CD14-positive monocyte (primary cell): Measurements from ENCODE around the gene BNC2. TPM values are rescaled to one million over a fixed set of nuclear protein-coding genes. Genes with fewer than 3 reads are reported as not detected.

Source experiments
- DNase-seq, 3 donors: peaks; one replicate each; pipeline ENCODE4 v3.0.0-alpha.2; 2011 to 2022
- H2AFZ ChIP-seq: 2 replicates; pipeline ENCODE4 v1.6.0; 2012; ENCODE audit warnings: mild to moderate bottlenecking, low read depth, low read length, inconsistent platforms; ENCODE audit not compliant: insufficient read depth, poor library complexity, severe bottlenecking
- H3K27ac ChIP-seq, 2 donors: 1 replicate in 1 of 2; 2 replicates in 1 of 2; pipeline ENCODE4 v1.5.1; 2012 to 2013; ENCODE audit warnings: low read length in 2 of 2, control low read depth in 1 of 2, inconsistent platforms in 1 of 2, low read depth in 1 of 2, mild to moderate bottlenecking in 1 of 2
- H3K27me3 ChIP-seq, 2 donors: one replicate each; pipeline versions ENCODE4 v1.6.0 to v1.6.1; 2011 to 2013; ENCODE audit warnings: low read length in 2 of 2; ENCODE audit not compliant: control insufficient read depth in 2 of 2, insufficient read depth in 2 of 2
- H3K36me3 ChIP-seq, 2 donors: replicated peaks in 1 of 2; 1 replicate in 1 of 2; 2 replicates in 1 of 2; pipeline versions ENCODE4 v1.5.1 to v1.6.1; 2012 to 2013; ENCODE audit warnings: low read length in 2 of 2, control low read depth in 1 of 2, inconsistent platforms in 1 of 2, mild to moderate bottlenecking in 1 of 2; ENCODE audit not compliant: insufficient read depth in 2 of 2, control insufficient read depth in 1 of 2
- H3K4me1 ChIP-seq, 2 donors: 1 replicate in 1 of 2; 2 replicates in 1 of 2; pipeline versions ENCODE4 v1.5.1 to v1.6.1; 2012 to 2013; ENCODE audit warnings: low read length in 2 of 2, control low read depth in 1 of 2, inconsistent platforms in 1 of 2, mild to moderate bottlenecking in 1 of 2, moderate library complexity in 1 of 2; ENCODE audit not compliant: insufficient read depth in 2 of 2, control insufficient read depth in 1 of 2
- H3K4me2 ChIP-seq: replicated peaks from 2 replicates; pipeline ENCODE3; 2012; ENCODE audit warnings: low read length, moderate library complexity, mild to moderate bottlenecking; ENCODE audit not compliant: poor library complexity, severe bottlenecking; ENCODE audit errors: extremely low read depth
- H3K4me3 ChIP-seq, 3 experiments: fragments of 200-600 bp in 1 of 3; sonication (generic) in 1 of 3; replicated peaks in 1 of 3; 1 replicate in 2 of 3; 2 replicates in 1 of 3; pipeline ENCODE4 v1.5.1; 2011 to 2013; ENCODE audit warnings: low read length in 3 of 3, mild to moderate bottlenecking in 3 of 3, control low read depth in 2 of 3, low read depth in 2 of 3, inconsistent platforms in 1 of 3, moderate library complexity in 1 of 3
- H3K79me2 ChIP-seq: 2 replicates; pipeline ENCODE4 v1.6.0; 2012; ENCODE audit warnings: mild to moderate bottlenecking, control low read depth, inconsistent platforms, low read length, moderate library complexity; ENCODE audit not compliant: insufficient read depth
- H3K9ac ChIP-seq: 2 replicates; pipeline ENCODE4 v1.6.0; 2017; ENCODE audit warnings: low read length, mild to moderate bottlenecking; ENCODE audit not compliant: insufficient read depth, poor library complexity, severe bottlenecking
- H3K9me3 ChIP-seq, 2 donors: replicated peaks in 1 of 2; 1 replicate in 1 of 2; 2 replicates in 1 of 2; pipeline versions ENCODE4 v1.5.1 to v1.6.1; 2012 to 2013; ENCODE audit warnings: low read length in 2 of 2, control low read depth in 1 of 2; ENCODE audit not compliant: control insufficient read depth in 1 of 2, insufficient read depth in 1 of 2
- H4K20me1 ChIP-seq: 2 replicates; pipeline ENCODE4 v1.6.0; 2012; ENCODE audit warnings: mild to moderate bottlenecking, low read length, control low read depth, moderate library complexity; ENCODE audit not compliant: insufficient read depth
- H3K27ac Mint-ChIP-seq, 7 donors: one replicate each; pipeline ENCODE4 v1.8.0; 2020; ENCODE audit warnings: mild to moderate bottlenecking in 7 of 7, mixed read lengths in 7 of 7, moderate library complexity in 6 of 7, inconsistent platforms in 2 of 7
- H3K27me3 Mint-ChIP-seq, 3 donors: one replicate each; pipeline ENCODE4 v1.8.0; 2021 to 2022; ENCODE audit warnings: low read depth in 3 of 3, mild to moderate bottlenecking in 3 of 3, mixed read lengths in 3 of 3, moderate library complexity in 3 of 3, inconsistent platforms in 1 of 3
- H3K36me3 Mint-ChIP-seq, 2 donors: one replicate each; pipeline ENCODE4 v1.8.0; 2020; ENCODE audit warnings: mixed read lengths in 2 of 2, inconsistent platforms in 1 of 2, mild to moderate bottlenecking in 1 of 2
- H3K4me1 Mint-ChIP-seq: one replicate; pipeline ENCODE4 v1.8.0; 2020; ENCODE audit warnings: mild to moderate bottlenecking, mixed read lengths
- H3K4me3 Mint-ChIP-seq, 2 donors: one replicate each; pipeline ENCODE4 v1.8.0; 2020; ENCODE audit warnings: mild to moderate bottlenecking in 2 of 2, mixed read lengths in 2 of 2, moderate library complexity in 1 of 2
- H3K9me3 Mint-ChIP-seq, 7 donors: one replicate each; pipeline ENCODE4 v1.8.0; 2020 to 2022; ENCODE audit warnings: mixed read lengths in 7 of 7, mild to moderate bottlenecking in 6 of 7, moderate library complexity in 6 of 7, inconsistent platforms in 2 of 7
- WGBS: methylation state at CpG from one replicate; pipeline ENCODE4 v1.1.5; 2013; ENCODE audit warnings: missing lambda C conversion rate; ENCODE audit not compliant: insufficient coverage; 5-methylcytosine and 5-hydroxymethylcytosine counted together
- intact Hi-C, 2 donors: fragments of 100-400 bp; cut with micrococcal nuclease; formaldehyde crosslinking; loops; one replicate each; pipeline versions ENCODE4 v1.15.0 to v1.15.1; 2023
- polyA plus RNA-seq, 3 donors: library from polyadenylated mRNA; depleted of rRNA in 1 of 3; unstranded in 2 of 3; stranded (reverse) in 1 of 3; fragments of 300-500 nt in 2 of 3; fragments of >200 nt in 1 of 3; fragmentation: Illumina TruSeq in 2 of 3; gene quantifications; 1 replicate in 2 of 3; 2 replicates in 1 of 3; pipeline ENCODE4 v1.2.3, GENCODE V29; 2012 to 2021
- TF ChIP-seq, protein P1 (sequence below): fragments of 200-600 bp; IDR thresholded peaks from one replicate; pipeline ENCODE4 v1.8.0; 2022; ENCODE audit warnings: antibody characterized with exemption, mild to moderate bottlenecking

Gene BNC2
- polyA plus RNA-seq, 3 donors, result 0.01 TPM; not detected in 2

DNA sequence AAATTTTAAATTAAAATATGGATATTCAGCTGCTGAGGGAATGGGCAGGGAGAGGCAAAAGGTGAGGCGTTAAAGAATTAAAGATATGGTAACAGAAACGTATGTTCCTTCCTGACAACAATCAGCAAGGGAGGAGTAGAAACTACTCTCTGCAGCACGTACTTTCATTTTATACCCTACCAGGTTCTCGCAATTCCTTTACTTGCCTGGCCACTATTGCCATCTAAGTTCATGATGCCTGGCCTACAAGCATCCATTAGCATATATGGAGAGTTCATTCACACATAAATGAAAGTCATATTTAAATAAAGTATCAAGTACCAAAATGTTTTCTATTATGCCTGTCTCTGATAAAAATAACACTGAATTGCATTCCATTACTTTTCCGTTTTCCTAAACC lies 125.1 kb downstream of the BNC2 start:
- intact Hi-C loops, result no loop called here
- DNase-seq, result no peak
- H3K36me3 ChIP-seq, result no peaks in the 10 kb centered on the region
- Mint-ChIP-seq H3K4me3 (no peak overlapping the region), H3K27ac (no peak overlapping the region), H3K27me3 (peaks cover 1 to 3% (median 1%) of the 10 kb centered on the region in 3 donors), H3K36me3 (no peaks in the 10 kb centered on the region), H3K4me1 (no peaks in the 10 kb centered on the region), H3K9me3 (peaks cover 0 to 4% (median 2%) of the 10 kb centered on the region in 7 donors)
- no peak overlapping the region for H3K9ac ChIP-seq
- H2AFZ ChIP-seq, result no peak overlapping the region
- H3K4me1 ChIP-seq, result no peaks in the 10 kb centered on the region
- no peaks in the 10 kb centered on the region for H3K9me3 ChIP-seq
- no CpG with 5 or more reads among the region's 5 CpGs for WGBS
- no peak overlapping the region for H3K4me2 ChIP-seq
- no peaks in the 10 kb centered on the region for H3K79me2 ChIP-seq
- H3K27me3 ChIP-seq, result no peaks in the 10 kb centered on the region
- TF ChIP-seq, protein P1, sequence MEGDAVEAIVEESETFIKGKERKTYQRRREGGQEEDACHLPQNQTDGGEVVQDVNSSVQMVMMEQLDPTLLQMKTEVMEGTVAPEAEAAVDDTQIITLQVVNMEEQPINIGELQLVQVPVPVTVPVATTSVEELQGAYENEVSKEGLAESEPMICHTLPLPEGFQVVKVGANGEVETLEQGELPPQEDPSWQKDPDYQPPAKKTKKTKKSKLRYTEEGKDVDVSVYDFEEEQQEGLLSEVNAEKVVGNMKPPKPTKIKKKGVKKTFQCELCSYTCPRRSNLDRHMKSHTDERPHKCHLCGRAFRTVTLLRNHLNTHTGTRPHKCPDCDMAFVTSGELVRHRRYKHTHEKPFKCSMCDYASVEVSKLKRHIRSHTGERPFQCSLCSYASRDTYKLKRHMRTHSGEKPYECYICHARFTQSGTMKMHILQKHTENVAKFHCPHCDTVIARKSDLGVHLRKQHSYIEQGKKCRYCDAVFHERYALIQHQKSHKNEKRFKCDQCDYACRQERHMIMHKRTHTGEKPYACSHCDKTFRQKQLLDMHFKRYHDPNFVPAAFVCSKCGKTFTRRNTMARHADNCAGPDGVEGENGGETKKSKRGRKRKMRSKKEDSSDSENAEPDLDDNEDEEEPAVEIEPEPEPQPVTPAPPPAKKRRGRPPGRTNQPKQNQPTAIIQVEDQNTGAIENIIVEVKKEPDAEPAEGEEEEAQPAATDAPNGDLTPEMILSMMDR, result no peak
- H3K27ac ChIP-seq, result no peak overlapping the region
- H3K4me3 ChIP-seq, result no peak overlapping the region
- H4K20me1 ChIP-seq, result no peaks in the 10 kb centered on the region

- Histone ChIP-seq H3K4me3 (no peak overlapping the region), H3K27ac (no peak overlapping the region), H3K4me1 (no peaks in the 10 kb centered on the region), H3K4me2 (no peak overlapping the region), H3K79me2 (no peaks in the 10 kb centered on the region), H4K20me1 (no peaks in the 10 kb centered on the region), H3K36me3 (no peaks in the 10 kb centered on the region), H3K9me3 (no peaks in the 10 kb centered on the region), H2AFZ (no peak overlapping the region), H3K27me3 (no peaks in the 10 kb centered on the region), H3K9ac (no peak overlapping the region)
- Mint-ChIP-seq H3K9me3 (peaks cover 0 to 4% (median 2%) of the 10 kb centered on the region in 7 donors), H3K4me3 (no peak overlapping the region), H3K36me3 (no peaks in the 10 kb centered on the region), H3K27ac (no peak overlapping the region), H3K27me3 (peaks cover 1 to 3% (median 3%) of the 10 kb centered on the region in 3 donors), H3K4me1 (no peaks in the 10 kb centered on the region)
- no CpG with 5 or more reads among the region's 2 CpGs for WGBS
- TF ChIP-seq, protein P1, result no peak
- intact Hi-C loops, result no loop called here
- no peak for DNase-seq
These were observed 126.1 kb downstream of the BNC2 start for GRCh38 chr9:16744394-16744793.
